Fibroblast of lung (primary cell): ENCODE measurements around the gene TSHR. TPM values are rescaled to one million over a fixed set of nuclear protein-coding genes. Genes with fewer than 3 reads are reported as not detected.

Experiments used
- DNase-seq, 2 donors: peaks; one replicate each; pipeline versions ENCODE4 v3.0.0 to v3.0.0-alpha.2; 2010; ENCODE audit warnings: low read depth in 2 of 2
- H2AFZ ChIP-seq: 2 replicates; pipeline ENCODE4 v1.5.1; 2012; ENCODE audit warnings: low read length, control low read depth, inconsistent platforms
- H3K27ac ChIP-seq: 2 replicates; pipeline ENCODE4 v1.5.1; 2011; ENCODE audit warnings: low read length, control low read depth; ENCODE audit not compliant: insufficient read depth
- H3K27me3 ChIP-seq: 2 replicates; pipeline ENCODE4 v1.5.1; 2011; ENCODE audit warnings: mild to moderate bottlenecking, low read length; ENCODE audit not compliant: control insufficient read depth, insufficient read depth
- H3K36me3 ChIP-seq: 2 replicates; pipeline ENCODE4 v1.5.1; 2011; ENCODE audit warnings: low read length; ENCODE audit not compliant: control insufficient read depth, insufficient read depth
- H3K4me1 ChIP-seq: 2 replicates; pipeline ENCODE4 v1.5.1; 2011; ENCODE audit warnings: low read length; ENCODE audit not compliant: control insufficient read depth, insufficient read depth; ENCODE audit errors: extremely low read depth
- H3K4me2 ChIP-seq: 2 replicates; pipeline ENCODE4 v1.5.1; 2011; ENCODE audit warnings: low read length, control low read depth; ENCODE audit not compliant: insufficient read depth; ENCODE audit errors: extremely low read depth
- H3K4me3 ChIP-seq, 4 experiments: fragments of 200-600 bp in 1 of 4; sonication (generic) in 1 of 4; replicated peaks in 1 of 4; 2 replicates each; pipeline ENCODE4 v1.5.1; 2011 to 2016; ENCODE audit warnings: low read length in 4 of 4, low read depth in 3 of 4, mild to moderate bottlenecking in 3 of 4, control low read depth in 2 of 4, inconsistent platforms in 1 of 4, mixed read lengths in 1 of 4; ENCODE audit not compliant: insufficient read depth in 1 of 4; ENCODE audit errors: control extremely low read depth in 1 of 4
- H3K79me2 ChIP-seq: 2 replicates; pipeline ENCODE4 v1.5.1; 2012; ENCODE audit warnings: mild to moderate bottlenecking, low read length, inconsistent platforms; ENCODE audit not compliant: control insufficient read depth, insufficient read depth
- H3K9ac ChIP-seq: 2 replicates; pipeline ENCODE4 v1.5.1; 2011; ENCODE audit warnings: mild to moderate bottlenecking, low read length, control low read depth; ENCODE audit not compliant: insufficient read depth
- H3K9me3 ChIP-seq: 2 replicates; pipeline ENCODE4 v1.5.1; 2012; ENCODE audit warnings: low read depth, low read length; ENCODE audit not compliant: control insufficient read depth, insufficient read depth
- H4K20me1 ChIP-seq: 2 replicates; pipeline ENCODE4 v1.5.1; 2011; ENCODE audit warnings: low read length; ENCODE audit not compliant: control insufficient read depth, insufficient read depth; ENCODE audit errors: extremely low read depth
- CTCF ChIP-seq, 2 donors: IDR thresholded peaks in 1 of 2; conservative IDR thresholded peaks in 1 of 2; 1 replicate in 1 of 2; 2 replicates in 1 of 2; pipeline ENCODE4 v1.5.1; 2011 to 2012; ENCODE audit warnings: low read length in 2 of 2, control low read depth in 1 of 2, inconsistent platforms in 1 of 2, low read depth in 1 of 2, mild to moderate bottlenecking in 1 of 2
- EZH2 ChIP-seq: IDR thresholded peaks from 2 replicates; pipeline ENCODE4 v1.5.1; 2012; ENCODE audit warnings: low read length, control low read depth, mild to moderate bottlenecking; ENCODE audit errors: missing control alignments
- polyA plus RNA-seq, 2 donors: library from polyadenylated mRNA; depleted of rRNA in 1 of 2; stranded (reverse) in 1 of 2; unstranded in 1 of 2; fragments of >200 nt; gene quantifications; 2 replicates each; pipeline ENCODE4 v1.2.1, GENCODE V29; 2011 to 2012; ENCODE audit warnings: missing spikeins in 1 of 2
- total RNA-seq: library from RNA; depleted of rRNA; stranded (reverse); fragments of >200 nt; gene quantifications from 2 replicates; pipeline ENCODE4 v1.2.1, GENCODE V29; 2014

The TSHR gene
- total and polyA plus RNA-seq, 2 donors (not counting 1 experiment from before 2014, with no cell fraction given) = not detected

- H3K27me3 ChIP-seq = no peaks in the 10 kb centered on the region
- H3K4me1 ChIP-seq = no peaks in the 10 kb centered on the region
- H3K27ac ChIP-seq = no peak overlapping the region
- H3K4me3 ChIP-seq = no peak overlapping the region
- H3K9ac ChIP-seq = no peak overlapping the region
- no peak overlapping the region for H3K4me2 ChIP-seq
- no peaks in the 10 kb centered on the region for H4K20me1 ChIP-seq
- no peak for DNase-seq
- no peak overlapping the region for H2AFZ ChIP-seq
- no peaks in the 10 kb centered on the region for H3K36me3 ChIP-seq
- TF ChIP-seq CTCF (conservative IDR thresholded peaks at IDR 0.05 in 1 of 2, IDR thresholded peaks at IDR 0.05 in 1 of 2; ENCODE audit: low read depth in 1 of 2, low read length in 2 of 2) (no peak), EZH2 (no peak)
- no peaks in the 10 kb centered on the region for H3K9me3 ChIP-seq
- H3K79me2 ChIP-seq = no peaks in the 10 kb centered on the region
These were observed 50.8 kb downstream of the TSHR start for GRCh38 chr14:81006266-81006665.

GRCh38 chr14:81007131-81007530, 51.7 kb downstream of the TSHR start:
- Histone ChIP-seq H3K4me1 (no peaks in the 10 kb centered on the region), H3K27me3 (no peaks in the 10 kb centered on the region), H3K27ac (no peak overlapping the region), H3K36me3 (no peaks in the 10 kb centered on the region), H4K20me1 (no peaks in the 10 kb centered on the region), H3K79me2 (no peaks in the 10 kb centered on the region), H3K4me3 (no peak overlapping the region), H2AFZ (no peak overlapping the region), H3K4me2 (no peak overlapping the region), H3K9ac (no peak overlapping the region), H3K9me3 (no peaks in the 10 kb centered on the region)
- no peak for TF ChIP-seq EZH2
- no peak for TF ChIP-seq CTCF (conservative IDR thresholded peaks at IDR 0.05 in 1 of 2, IDR thresholded peaks at IDR 0.05 in 1 of 2; ENCODE audit: low read depth in 1 of 2, low read length in 2 of 2)
- no peak for DNase-seq

- Histone ChIP-seq H3K79me2 (no peaks in the 10 kb centered on the region), H2AFZ (no peak overlapping the region), H3K27me3 (no peaks in the 10 kb centered on the region), H3K9me3 (no peaks in the 10 kb centered on the region), H3K4me2 (no peak overlapping the region), H3K36me3 (no peaks in the 10 kb centered on the region), H3K4me1 (no peaks in the 10 kb centered on the region), H3K4me3 (no peak overlapping the region), H3K9ac (no peak overlapping the region), H4K20me1 (no peaks in the 10 kb centered on the region), H3K27ac (no peak overlapping the region)
- TF ChIP-seq EZH2 (no peak), CTCF (conservative IDR thresholded peaks at IDR 0.05 in 1 of 2, IDR thresholded peaks at IDR 0.05 in 1 of 2; ENCODE audit: low read depth in 1 of 2, low read length in 2 of 2) (no peak)
- no peak for DNase-seq
These were observed 53.9 kb downstream of the TSHR start for GRCh38 chr14:81009346-81009745.
